MCF 10A (cell line): ENCODE measurements around the gene IRGC. TPM values are rescaled to one million over a fixed set of nuclear protein-coding genes. Genes with fewer than 3 reads are reported as not detected.

ENCODE experiments used
- BruUV-seq: library from RNA; stranded (reverse); fragments of 400-500 nt; replicated peaks from 2 replicates; lab custom pipeline; 2021; lab: Mats Ljungman, UMichigan
- CTCF ChIA-PET: fragments of 300-600 bp; sonication (Branson Sonifier 250); formaldehyde crosslinking; extraction: SDS; loops from one replicate; lab custom pipeline; 2021; ENCODE audit warnings: antibody characterized with exemption, inconsistent platforms; lab: Yijun Ruan, JAX
- POLR2A ChIA-PET: fragments of 300-600, 350-650 bp; sonication (Branson Sonifier 250); formaldehyde crosslinking; extraction: SDS; loops from one replicate; lab custom pipeline; 2020; ENCODE audit warnings: antibody characterized with exemption, inconsistent platforms; lab: Yijun Ruan, JAX
- DNase-seq: peaks from one replicate; pipeline ENCODE4 v3.0.0-alpha.2; 2018; ENCODE audit not compliant: unreplicated experiment
- H3K27ac Mint-ChIP-seq: one replicate; pipeline ENCODE4 v1.8.0; 2022; ENCODE audit warnings: mild to moderate bottlenecking, low read depth, mixed read lengths; ENCODE audit not compliant: unreplicated experiment
- H3K27me3 Mint-ChIP-seq: one replicate; pipeline ENCODE4 v1.8.0; 2022; ENCODE audit warnings: mixed read lengths; ENCODE audit not compliant: insufficient read depth, unreplicated experiment
- H3K36me3 Mint-ChIP-seq: one replicate; pipeline ENCODE4 v1.8.0; 2022; ENCODE audit warnings: mild to moderate bottlenecking, moderate library complexity, mixed read lengths; ENCODE audit not compliant: insufficient read depth, unreplicated experiment
- H3K4me1 Mint-ChIP-seq: one replicate; pipeline ENCODE4 v1.8.0; 2022; ENCODE audit warnings: mixed read lengths; ENCODE audit not compliant: insufficient read depth, unreplicated experiment
- H3K4me3 Mint-ChIP-seq: one replicate; pipeline ENCODE4 v1.8.0; 2022; ENCODE audit warnings: mild to moderate bottlenecking, moderate library complexity, mixed read lengths; ENCODE audit not compliant: unreplicated experiment
- H3K9me3 Mint-ChIP-seq: one replicate; pipeline ENCODE4 v1.8.0; 2022; ENCODE audit warnings: mixed read lengths; ENCODE audit not compliant: unreplicated experiment
- intact Hi-C: fragments of 100-400 bp; cut with micrococcal nuclease; formaldehyde crosslinking; loops from 2 replicates; pipeline ENCODE4 v1.14.1; 2022
- total RNA-seq: library from RNA; stranded (reverse); gene quantifications from 2 replicates; pipeline ENCODE4 v1.2.3, GENCODE V29; 2022
- TF ChIP-seq, protein P1 (sequence below): fragments of 200-600 bp; IDR thresholded peaks from one replicate; pipeline ENCODE4 v1.8.0; 2022; ENCODE audit warnings: antibody characterized with exemption, mild to moderate bottlenecking; ENCODE audit not compliant: unreplicated experiment

The IRGC gene
- total RNA-seq, 1 experiment from 2014 or later, result not detected

- H3K27ac Mint-ChIP-seq, result peak overlapping the region; percentile 94
Measured at GRCh38 chr19:43738780-43739211, 22.9 kb downstream of the IRGC start.

GRCh38 chr19:43739439-43740235, 23.8 kb downstream of the IRGC start:
- intact Hi-C loops, result no loop called here
- ChIA-PET CTCF (interaction anchor here (0.6 to 2.3 kb wide), 8 partner anchors 13 to 212 kb away, joined by 3 to 7 read pairs (median 4); partner anchors contain the start of gene SMG9), POLR2A (interaction anchor here (0.6 to 3.9 kb wide), 9 partner anchors 14 to 264 kb away, joined by 3 to 30 read pairs (median 6); partner anchors contain the start of genes PLAUR and SMG9)
- Mint-ChIP-seq H3K27ac (peak overlapping the region; percentile 94), H3K27me3 (no peaks in the 10 kb centered on the region), H3K4me3 (peak overlapping the region; percentile 43), H3K36me3 (peaks cover 83% of the 10 kb centered on the region), H3K4me1 (peaks cover 27% of the 10 kb centered on the region), H3K9me3 (no peaks in the 10 kb centered on the region)
- TF ChIP-seq, protein P1, sequence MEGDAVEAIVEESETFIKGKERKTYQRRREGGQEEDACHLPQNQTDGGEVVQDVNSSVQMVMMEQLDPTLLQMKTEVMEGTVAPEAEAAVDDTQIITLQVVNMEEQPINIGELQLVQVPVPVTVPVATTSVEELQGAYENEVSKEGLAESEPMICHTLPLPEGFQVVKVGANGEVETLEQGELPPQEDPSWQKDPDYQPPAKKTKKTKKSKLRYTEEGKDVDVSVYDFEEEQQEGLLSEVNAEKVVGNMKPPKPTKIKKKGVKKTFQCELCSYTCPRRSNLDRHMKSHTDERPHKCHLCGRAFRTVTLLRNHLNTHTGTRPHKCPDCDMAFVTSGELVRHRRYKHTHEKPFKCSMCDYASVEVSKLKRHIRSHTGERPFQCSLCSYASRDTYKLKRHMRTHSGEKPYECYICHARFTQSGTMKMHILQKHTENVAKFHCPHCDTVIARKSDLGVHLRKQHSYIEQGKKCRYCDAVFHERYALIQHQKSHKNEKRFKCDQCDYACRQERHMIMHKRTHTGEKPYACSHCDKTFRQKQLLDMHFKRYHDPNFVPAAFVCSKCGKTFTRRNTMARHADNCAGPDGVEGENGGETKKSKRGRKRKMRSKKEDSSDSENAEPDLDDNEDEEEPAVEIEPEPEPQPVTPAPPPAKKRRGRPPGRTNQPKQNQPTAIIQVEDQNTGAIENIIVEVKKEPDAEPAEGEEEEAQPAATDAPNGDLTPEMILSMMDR, result no peak
- peak; percentile 76 for DNase-seq
- no TSS peak for BruUV-seq

More at GRCh38 chr19:43738780-43739211, 22.9 kb downstream of the IRGC start:
- intact Hi-C loops, result no loop called here
- peak overlapping the region; percentile 43 for H3K4me3 Mint-ChIP-seq
- TF ChIP-seq, protein P1, result no peak
- H3K4me1 Mint-ChIP-seq, result peaks cover 27% of the 10 kb centered on the region
- no peak for DNase-seq
- H3K36me3 Mint-ChIP-seq, result peaks cover 83% of the 10 kb centered on the region
- no peaks in the 10 kb centered on the region for H3K27me3 Mint-ChIP-seq
- ChIA-PET POLR2A (interaction anchor here (0.7 to 3.9 kb wide), 6 partner anchors 13 to 69 kb away, joined by 3 to 30 read pairs (median 10); partner anchors contain the start of genes PLAUR and SMG9), CTCF (interaction anchor here (2.3 kb wide), 1 partner anchor 72 kb away, joined by 7 read pairs; no protein-coding TSS in a partner anchor)
- BruUV-seq, result no TSS peak
- no peaks in the 10 kb centered on the region for H3K9me3 Mint-ChIP-seq

- no peak overlapping the region for H3K4me3 Mint-ChIP-seq
- BruUV-seq, result no TSS peak
- H3K27ac Mint-ChIP-seq, result peak overlapping the region; percentile 94
- TF ChIP-seq, protein P1, result no peak
- CTCF ChIA-PET, result interaction anchor here (0.6 to 1.6 kb wide), 2 partner anchors 54 to 73 kb away, joined by 4 to 7 read pairs; no protein-coding TSS in a partner anchor
- peaks cover 85% of the 10 kb centered on the region for H3K36me3 Mint-ChIP-seq
- H3K4me1 Mint-ChIP-seq, result peaks cover 32% of the 10 kb centered on the region
- POLR2A ChIA-PET, result interaction anchor here (1.8 to 3.9 kb wide), 4 partner anchors 12 to 72 kb away, joined by 6 to 30 read pairs (median 16); partner anchors contain the start of genes PLAUR and SMG9
- DNase-seq, result no peak
- no peaks in the 10 kb centered on the region for H3K9me3 Mint-ChIP-seq
- no peaks in the 10 kb centered on the region for H3K27me3 Mint-ChIP-seq
- intact Hi-C loops, result no loop called here
Measured at GRCh38 chr19:43741075-43741825, 25.4 kb downstream of the IRGC start.
